ENCODE results near the gene TWF2. TPM values are rescaled to one million over a fixed set of nuclear protein-coding genes. Genes with fewer than 3 reads are reported as not detected.

Gene TWF2
- total and polyA plus RNA-seq, 2 of the 13 experiments (the other 11 are each of a cell fraction or from before 2014, with no cell fraction given): 45.5 to 108 TPM

DNA sequence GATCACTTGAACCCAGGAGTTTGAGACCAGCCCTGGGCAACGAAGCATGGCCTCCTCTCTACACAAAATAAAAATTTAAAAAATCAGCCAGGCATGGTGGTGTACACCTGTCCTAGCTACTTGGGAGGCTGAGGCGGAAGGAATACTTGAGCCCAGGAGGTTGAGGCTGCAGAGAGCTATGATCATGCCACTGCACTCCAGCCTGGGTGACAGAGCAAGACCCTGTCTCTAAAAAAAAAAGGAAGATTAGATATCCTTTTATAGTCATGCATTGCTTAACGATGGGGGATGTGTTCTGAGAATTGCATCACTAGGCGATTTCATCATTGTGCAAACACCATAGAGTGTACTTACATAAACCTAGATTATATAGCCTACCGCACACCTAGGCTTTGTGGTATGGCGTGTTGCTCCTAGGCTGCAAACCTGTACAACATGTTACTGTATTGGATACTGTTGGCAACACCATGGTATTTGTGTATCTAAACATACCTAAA, 28.4 kb downstream of the TWF2 start (continued):
- TF ChIP-seq, protein P1, sequence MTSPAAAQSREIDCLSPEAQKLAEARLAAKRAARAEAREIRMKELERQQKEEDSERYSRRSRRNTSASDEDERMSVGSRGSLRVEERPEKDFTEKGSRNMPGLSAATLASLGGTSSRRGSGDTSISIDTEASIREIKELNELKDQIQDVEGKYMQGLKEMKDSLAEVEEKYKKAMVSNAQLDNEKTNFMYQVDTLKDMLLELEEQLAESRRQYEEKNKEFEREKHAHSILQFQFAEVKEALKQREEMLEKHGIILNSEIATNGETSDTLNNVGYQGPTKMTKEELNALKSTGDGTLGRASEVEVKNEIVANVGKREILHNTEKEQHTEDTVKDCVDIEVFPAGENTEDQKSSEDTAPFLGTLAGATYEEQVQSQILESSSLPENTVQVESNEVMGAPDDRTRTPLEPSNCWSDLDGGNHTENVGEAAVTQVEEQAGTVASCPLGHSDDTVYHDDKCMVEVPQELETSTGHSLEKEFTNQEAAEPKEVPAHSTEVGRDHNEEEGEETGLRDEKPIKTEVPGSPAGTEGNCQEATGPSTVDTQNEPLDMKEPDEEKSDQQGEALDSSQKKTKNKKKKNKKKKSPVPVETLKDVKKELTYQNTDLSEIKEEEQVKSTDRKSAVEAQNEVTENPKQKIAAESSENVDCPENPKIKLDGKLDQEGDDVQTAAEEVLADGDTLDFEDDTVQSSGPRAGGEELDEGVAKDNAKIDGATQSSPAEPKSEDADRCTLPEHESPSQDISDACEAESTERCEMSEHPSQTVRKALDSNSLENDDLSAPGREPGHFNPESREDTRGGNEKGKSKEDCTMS (CRISPR knock-in tag; conservative IDR thresholded peaks at IDR 0.05): no peak
- TF ChIP-seq, protein P2, sequence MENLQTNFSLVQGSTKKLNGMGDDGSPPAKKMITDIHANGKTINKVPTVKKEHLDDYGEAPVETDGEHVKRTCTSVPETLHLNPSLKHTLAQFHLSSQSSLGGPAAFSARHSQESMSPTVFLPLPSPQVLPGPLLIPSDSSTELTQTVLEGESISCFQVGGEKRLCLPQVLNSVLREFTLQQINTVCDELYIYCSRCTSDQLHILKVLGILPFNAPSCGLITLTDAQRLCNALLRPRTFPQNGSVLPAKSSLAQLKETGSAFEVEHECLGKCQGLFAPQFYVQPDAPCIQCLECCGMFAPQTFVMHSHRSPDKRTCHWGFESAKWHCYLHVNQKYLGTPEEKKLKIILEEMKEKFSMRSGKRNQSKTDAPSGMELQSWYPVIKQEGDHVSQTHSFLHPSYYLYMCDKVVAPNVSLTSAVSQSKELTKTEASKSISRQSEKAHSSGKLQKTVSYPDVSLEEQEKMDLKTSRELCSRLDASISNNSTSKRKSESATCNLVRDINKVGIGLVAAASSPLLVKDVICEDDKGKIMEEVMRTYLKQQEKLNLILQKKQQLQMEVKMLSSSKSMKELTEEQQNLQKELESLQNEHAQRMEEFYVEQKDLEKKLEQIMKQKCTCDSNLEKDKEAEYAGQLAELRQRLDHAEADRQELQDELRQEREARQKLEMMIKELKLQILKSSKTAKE (CRISPR knock-in tag; IDR thresholded peaks at IDR 0.05; ENCODE audit: borderline replicate concordance): peak; percentile 69; the same call in 1 of the 2 replicates
- TF ChIP-seq, protein P3, sequence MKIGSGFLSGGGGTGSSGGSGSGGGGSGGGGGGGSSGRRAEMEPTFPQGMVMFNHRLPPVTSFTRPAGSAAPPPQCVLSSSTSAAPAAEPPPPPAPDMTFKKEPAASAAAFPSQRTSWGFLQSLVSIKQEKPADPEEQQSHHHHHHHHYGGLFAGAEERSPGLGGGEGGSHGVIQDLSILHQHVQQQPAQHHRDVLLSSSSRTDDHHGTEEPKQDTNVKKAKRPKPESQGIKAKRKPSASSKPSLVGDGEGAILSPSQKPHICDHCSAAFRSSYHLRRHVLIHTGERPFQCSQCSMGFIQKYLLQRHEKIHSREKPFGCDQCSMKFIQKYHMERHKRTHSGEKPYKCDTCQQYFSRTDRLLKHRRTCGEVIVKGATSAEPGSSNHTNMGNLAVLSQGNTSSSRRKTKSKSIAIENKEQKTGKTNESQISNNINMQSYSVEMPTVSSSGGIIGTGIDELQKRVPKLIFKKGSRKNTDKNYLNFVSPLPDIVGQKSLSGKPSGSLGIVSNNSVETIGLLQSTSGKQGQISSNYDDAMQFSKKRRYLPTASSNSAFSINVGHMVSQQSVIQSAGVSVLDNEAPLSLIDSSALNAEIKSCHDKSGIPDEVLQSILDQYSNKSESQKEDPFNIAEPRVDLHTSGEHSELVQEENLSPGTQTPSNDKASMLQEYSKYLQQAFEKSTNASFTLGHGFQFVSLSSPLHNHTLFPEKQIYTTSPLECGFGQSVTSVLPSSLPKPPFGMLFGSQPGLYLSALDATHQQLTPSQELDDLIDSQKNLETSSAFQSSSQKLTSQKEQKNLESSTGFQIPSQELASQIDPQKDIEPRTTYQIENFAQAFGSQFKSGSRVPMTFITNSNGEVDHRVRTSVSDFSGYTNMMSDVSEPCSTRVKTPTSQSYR (CRISPR knock-in tag; IDR thresholded peaks at IDR 0.05; ENCODE audit: borderline replicate concordance): peak; percentile 100
- TF ChIP-seq NR2F6 (IDR thresholded peaks at IDR 0.05) (peak; percentile 72), NR2F6 (CRISPR knock-in tag; IDR thresholded peaks at IDR 0.05) (peak; percentile 85), HMG20A (CRISPR knock-in tag; IDR thresholded peaks at IDR 0.05; ENCODE audit: borderline replicate concordance) (peak; percentile 90), FOXK1 (CRISPR knock-in tag; IDR thresholded peaks at IDR 0.05; ENCODE audit: borderline replicate concordance, low read depth) (peak; percentile 92; the same call in 1 of the 2 replicates), SOX13 (IDR thresholded peaks at IDR 0.05) (peak; percentile 83), SOX13 (CRISPR knock-in tag; conservative IDR thresholded peaks at IDR 0.05 in 1 of 2, IDR thresholded peaks at IDR 0.05 in 1 of 2) (peak in 1 of 2 experiments; percentile 91; a peak in 2 of 4 replicates), ZKSCAN8 (CRISPR knock-in tag; IDR thresholded peaks at IDR 0.05; ENCODE audit: borderline replicate concordance) (peak; percentile 78; the same call in 1 of the 2 replicates), ZZZ3 (CRISPR knock-in tag; IDR thresholded peaks at IDR 0.05; ENCODE audit: borderline replicate concordance) (no peak), ZNF207 (IDR thresholded peaks at IDR 0.05; ENCODE audit: borderline replicate concordance) (no peak), ZNF672 (CRISPR knock-in tag; IDR thresholded peaks at IDR 0.05) (no peak), IRF2 (CRISPR knock-in tag; IDR thresholded peaks at IDR 0.05) (peak; percentile 78), FOXM1 (CRISPR knock-in tag; IDR thresholded peaks at IDR 0.05) (no peak), ZMYM4 (CRISPR knock-in tag; IDR thresholded peaks at IDR 0.05) (peak; percentile 54; the same call in 1 of the 2 replicates), RORA (CRISPR knock-in tag; IDR thresholded peaks at IDR 0.05) (no peak), SMYD3 (CRISPR knock-in tag; IDR thresholded peaks at IDR 0.05) (no peak), ZNF343 (CRISPR knock-in tag; IDR thresholded peaks at IDR 0.05) (no peak), ZNF253 (CRISPR knock-in tag; IDR thresholded peaks at IDR 0.05; ENCODE audit: borderline replicate concordance) (no peak)
- TF ChIP-seq, protein P4, sequence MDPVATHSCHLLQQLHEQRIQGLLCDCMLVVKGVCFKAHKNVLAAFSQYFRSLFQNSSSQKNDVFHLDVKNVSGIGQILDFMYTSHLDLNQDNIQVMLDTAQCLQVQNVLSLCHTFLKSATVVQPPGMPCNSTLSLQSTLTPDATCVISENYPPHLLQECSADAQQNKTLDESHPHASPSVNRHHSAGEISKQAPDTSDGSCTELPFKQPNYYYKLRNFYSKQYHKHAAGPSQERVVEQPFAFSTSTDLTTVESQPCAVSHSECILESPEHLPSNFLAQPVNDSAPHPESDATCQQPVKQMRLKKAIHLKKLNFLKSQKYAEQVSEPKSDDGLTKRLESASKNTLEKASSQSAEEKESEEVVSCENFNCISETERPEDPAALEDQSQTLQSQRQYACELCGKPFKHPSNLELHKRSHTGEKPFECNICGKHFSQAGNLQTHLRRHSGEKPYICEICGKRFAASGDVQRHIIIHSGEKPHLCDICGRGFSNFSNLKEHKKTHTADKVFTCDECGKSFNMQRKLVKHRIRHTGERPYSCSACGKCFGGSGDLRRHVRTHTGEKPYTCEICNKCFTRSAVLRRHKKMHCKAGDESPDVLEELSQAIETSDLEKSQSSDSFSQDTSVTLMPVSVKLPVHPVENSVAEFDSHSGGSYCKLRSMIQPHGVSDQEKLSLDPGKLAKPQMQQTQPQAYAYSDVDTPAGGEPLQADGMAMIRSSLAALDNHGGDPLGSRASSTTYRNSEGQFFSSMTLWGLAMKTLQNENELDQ (CRISPR knock-in tag; IDR thresholded peaks at IDR 0.05; ENCODE audit: borderline replicate concordance): no peak
